K562 (cell line): ENCODE measurements around the gene CAPZB. TPM values are rescaled to one million over a fixed set of nuclear protein-coding genes. Genes with fewer than 3 reads are reported as not detected.

Experiments
- CEBPB ChIP-seq: fragments of 450-650 bp; IDR thresholded peaks from 2 replicates; pipeline ENCODE4 v1.6.1; 2016; ENCODE audit warnings: missing genetic modification characterization, missing compliant biosample characterization
- ELF1 ChIP-seq: fragments of 200-800 bp; sonication (Bioruptor generic); IDR thresholded peaks from 2 replicates; pipeline ENCODE4 v1.6.1; 2016; ENCODE audit warnings: missing genetic modification characterization, missing compliant biosample characterization
- EP400 ChIP-seq: fragments of 450-650 bp; IDR thresholded peaks from 2 replicates; pipeline ENCODE4 v1.6.1; 2017; ENCODE audit warnings: antibody characterized with exemption, mild to moderate bottlenecking, moderate library complexity
- ETV1 ChIP-seq: fragments of 450-650 bp; conservative IDR thresholded peaks from 2 replicates; pipeline ENCODE4 v1.6.1; 2016; ENCODE audit warnings: missing genetic modification characterization, control low read depth, low read depth, missing compliant biosample characterization
- FOXM1 ChIP-seq, 2 experiments: fragments of 450-650 bp in 1 of 2; sonication (generic) in 1 of 2; formaldehyde crosslinking in 1 of 2; IDR thresholded peaks; 2 replicates each; pipeline versions ENCODE4 v1.6.1 to v1.9.0; 2017 to 2022; ENCODE audit warnings: low read depth in 2 of 2, mild to moderate bottlenecking in 2 of 2, missing genetic modification reagents in 1 of 2, moderate library complexity in 1 of 2
- GABPA ChIP-seq: fragments of 200-800 bp; sonication (Bioruptor generic); conservative IDR thresholded peaks from 2 replicates; pipeline ENCODE4 v1.6.1; 2016; ENCODE audit warnings: low read depth, missing genetic modification characterization, missing compliant biosample characterization
- L3MBTL2 ChIP-seq: fragments of 450-650 bp; IDR thresholded peaks from 2 replicates; pipeline ENCODE4 v1.6.1; 2016; ENCODE audit warnings: mild to moderate bottlenecking, moderate library complexity
- NFIX ChIP-seq: fragments of 250-450 bp; sonication (Bioruptor Pico); IDR thresholded peaks from 2 replicates; pipeline ENCODE4 v1.4.0; 2020; ENCODE audit warnings: low read depth, mild to moderate bottlenecking, moderate library complexity
- RAD21 ChIP-seq, 2 experiments: fragments of 250-450 bp in 1 of 2; fragments of 450-650 bp in 1 of 2; sonication (Bioruptor Pico) in 1 of 2; formaldehyde crosslinking in 1 of 2; IDR thresholded peaks in 1 of 2; conservative IDR thresholded peaks in 1 of 2; 2 replicates each; pipeline versions ENCODE4 v1.4.0 to v1.8.0; 2020 to 2022; ENCODE audit warnings: mild to moderate bottlenecking in 2 of 2, moderate library complexity in 1 of 2
- SMARCA4 ChIP-seq: fragments of 450-650 bp; IDR thresholded peaks from 2 replicates; pipeline ENCODE4 v1.6.1; 2016
- TEAD4 ChIP-seq, 2 experiments: sonication (generic) in 1 of 2; formaldehyde crosslinking in 1 of 2; IDR thresholded peaks; 2 replicates each; pipeline versions ENCODE4 v1.6.1 to v1.8.0; 2012 to 2022; ENCODE audit warnings: borderline replicate concordance in 1 of 2, inconsistent platforms in 1 of 2, low read length in 1 of 2, mild to moderate bottlenecking in 1 of 2, missing genetic modification reagents in 1 of 2
- XRCC5 ChIP-seq: fragments of 200-400 bp; formaldehyde crosslinking; IDR thresholded peaks from 2 replicates; pipeline ENCODE4 v1.6.1; 2017; ENCODE audit warnings: low read depth, mild to moderate bottlenecking, low read length
- ZFX ChIP-seq: sonication (generic); formaldehyde crosslinking; IDR thresholded peaks from 2 replicates; pipeline ENCODE4 v1.8.0; 2022; ENCODE audit warnings: mild to moderate bottlenecking, missing genetic modification reagents, moderate library complexity
- ZNF143 ChIP-seq: sonication (generic); formaldehyde crosslinking; IDR thresholded peaks from 2 replicates; pipeline ENCODE4 v1.9.0; 2022; ENCODE audit warnings: mild to moderate bottlenecking, missing genetic modification reagents
- ZNF232 ChIP-seq: sonication (generic); formaldehyde crosslinking; IDR thresholded peaks from 2 replicates; pipeline ENCODE4 v1.8.0; 2022; ENCODE audit warnings: mild to moderate bottlenecking, missing genetic modification reagents
- polyA plus RNA-seq, 8 experiments: library from polyadenylated mRNA; depleted of rRNA in 4 of 8; stranded (reverse) in 5 of 8; unstranded in 3 of 8; fragments of >200 nt; fragmentation: Nextera tagmentation in 2 of 8; fragmentation: Illumina TruSeq in 1 of 8; extraction: Ambion mirVana in 2 of 8; extraction: Trizol in 1 of 8; gene quantifications; 2 replicates each; pipeline versions ENCODE4 v1.2.1 to v1.2.3, GENCODE V29; 2011 to 2014; ENCODE audit warnings: inconsistent platforms in 1 of 8, missing spikeins in 1 of 8
- total RNA-seq, 7 experiments: library from RNA; depleted of rRNA in 6 of 7; stranded (reverse); fragments of >200 nt in 6 of 7; fragmentation: Illumina TruSeq in 2 of 7; extraction: Trizol in 2 of 7; gene quantifications; 2 replicates each; pipeline versions ENCODE4 v1.2.1 to v1.2.3, GENCODE V29; 2011 to 2021; ENCODE audit warnings: low replicate concordance in 1 of 7
- TF ChIP-seq, protein P1 (sequence below): fragments of 150-350 bp; IDR thresholded peaks from 2 replicates; pipeline ENCODE4 v1.6.1; 2014; ENCODE audit warnings: low read depth, mild to moderate bottlenecking, low read length, borderline replicate concordance
- TF ChIP-seq, protein P2 (sequence below), 2 experiments: fragments of 450-650 bp; conservative IDR thresholded peaks; 2 replicates each; pipeline ENCODE4 v1.6.1; 2017; ENCODE audit warnings: mild to moderate bottlenecking in 2 of 2, moderate library complexity in 2 of 2
- TF ChIP-seq, protein P3 (sequence below): fragments of 450-650 bp; IDR thresholded peaks from 2 replicates; pipeline ENCODE4 v1.6.1; 2016; ENCODE audit warnings: missing biosample characterization, missing genetic modification characterization
- TF ChIP-seq, protein P4 (sequence below): sonication (generic); formaldehyde crosslinking; IDR thresholded peaks from 2 replicates; pipeline ENCODE4 v1.8.0; 2022; ENCODE audit warnings: missing genetic modification reagents, mild to moderate bottlenecking, moderate library complexity, borderline replicate concordance

CAPZB gene
- total and polyA plus RNA-seq, 9 of the 15 experiments (the other 6 are each of a cell fraction or from before 2014, with no cell fraction given): 57.6 to 297 (median 125) TPM

DNA sequence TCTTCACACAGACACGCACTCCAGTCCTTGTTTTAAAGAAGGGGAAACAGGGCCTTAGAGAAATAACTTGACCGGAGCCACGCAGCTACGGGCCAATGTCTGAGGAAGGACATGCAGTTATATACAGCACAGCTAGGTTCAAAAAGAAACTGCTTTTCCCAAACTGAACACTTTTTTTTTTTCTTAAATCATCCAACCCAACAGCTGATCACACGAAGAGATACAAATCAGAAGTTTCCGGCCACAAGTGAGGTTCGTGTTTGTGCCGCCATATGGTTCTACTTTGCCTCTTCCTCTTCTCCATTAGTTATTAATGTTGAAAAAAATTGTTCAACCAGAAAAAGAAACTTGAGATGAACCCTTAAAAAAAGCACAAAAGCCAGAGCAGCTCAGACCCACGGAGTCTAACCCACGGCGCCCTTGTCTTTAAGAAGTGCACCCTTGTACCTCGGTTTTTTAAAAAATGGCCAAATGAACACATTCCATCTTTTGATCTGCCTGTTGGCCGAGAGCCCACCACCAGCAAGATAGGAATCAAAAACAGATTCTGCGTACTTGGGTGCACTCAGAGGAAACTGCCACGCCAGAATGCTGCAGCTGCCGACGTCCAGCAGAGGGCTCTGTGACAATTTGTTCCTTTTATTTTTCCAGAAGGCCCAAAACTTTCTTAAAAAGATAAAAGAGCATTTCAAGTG is 94.3 kb downstream of the CAPZB start (continued):
- TF ChIP-seq, protein P1, sequence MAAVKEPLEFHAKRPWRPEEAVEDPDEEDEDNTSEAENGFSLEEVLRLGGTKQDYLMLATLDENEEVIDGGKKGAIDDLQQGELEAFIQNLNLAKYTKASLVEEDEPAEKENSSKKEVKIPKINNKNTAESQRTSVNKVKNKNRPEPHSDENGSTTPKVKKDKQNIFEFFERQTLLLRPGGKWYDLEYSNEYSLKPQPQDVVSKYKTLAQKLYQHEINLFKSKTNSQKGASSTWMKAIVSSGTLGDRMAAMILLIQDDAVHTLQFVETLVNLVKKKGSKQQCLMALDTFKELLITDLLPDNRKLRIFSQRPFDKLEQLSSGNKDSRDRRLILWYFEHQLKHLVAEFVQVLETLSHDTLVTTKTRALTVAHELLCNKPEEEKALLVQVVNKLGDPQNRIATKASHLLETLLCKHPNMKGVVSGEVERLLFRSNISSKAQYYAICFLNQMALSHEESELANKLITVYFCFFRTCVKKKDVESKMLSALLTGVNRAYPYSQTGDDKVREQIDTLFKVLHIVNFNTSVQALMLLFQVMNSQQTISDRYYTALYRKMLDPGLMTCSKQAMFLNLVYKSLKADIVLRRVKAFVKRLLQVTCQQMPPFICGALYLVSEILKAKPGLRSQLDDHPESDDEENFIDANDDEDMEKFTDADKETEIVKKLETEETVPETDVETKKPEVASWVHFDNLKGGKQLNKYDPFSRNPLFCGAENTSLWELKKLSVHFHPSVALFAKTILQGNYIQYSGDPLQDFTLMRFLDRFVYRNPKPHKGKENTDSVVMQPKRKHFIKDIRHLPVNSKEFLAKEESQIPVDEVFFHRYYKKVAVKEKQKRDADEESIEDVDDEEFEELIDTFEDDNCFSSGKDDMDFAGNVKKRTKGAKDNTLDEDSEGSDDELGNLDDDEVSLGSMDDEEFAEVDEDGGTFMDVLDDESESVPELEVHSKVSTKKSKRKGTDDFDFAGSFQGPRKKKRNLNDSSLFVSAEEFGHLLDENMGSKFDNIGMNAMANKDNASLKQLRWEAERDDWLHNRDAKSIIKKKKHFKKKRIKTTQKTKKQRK: no peak
- no peak for TF ChIP-seq ZNF232 (CRISPR knock-in tag)
- peak; percentile 63; the same call in 1 of the 2 replicates for TF ChIP-seq SMARCA4
- TF ChIP-seq CEBPB: no peak
- TF ChIP-seq TEAD4 (IDR thresholded peaks at IDR 0.05; ENCODE audit: low read length): peak; percentile 63
- TF ChIP-seq TEAD4 (CRISPR knock-in tag; IDR thresholded peaks at IDR 0.05; ENCODE audit: borderline replicate concordance): no peak
- TF ChIP-seq RAD21 (CRISPR knock-in tag; conservative IDR thresholded peaks at IDR 0.05 in 1 of 2, IDR thresholded peaks at IDR 0.05 in 1 of 2): peak; percentile 79 to 85
- peak; percentile 58; the same call in 1 of the 2 replicates for TF ChIP-seq FOXM1 (IDR thresholded peaks at IDR 0.05; ENCODE audit: low read depth)
- no peak for TF ChIP-seq FOXM1 (CRISPR knock-in tag; IDR thresholded peaks at IDR 0.05; ENCODE audit: low read depth)
- peak; percentile 69 for TF ChIP-seq GABPA (tag)
- peak; percentile 63 for TF ChIP-seq EP400
- no peak for TF ChIP-seq NFIX (CRISPR knock-in tag)
- peak; percentile 34; the same call in 1 of the 2 replicates for TF ChIP-seq ELF1
- no peak for TF ChIP-seq ZFX
- TF ChIP-seq L3MBTL2: peak; percentile 43; the same call in 1 of the 2 replicates
- TF ChIP-seq XRCC5: no peak
- peak; percentile 91 for TF ChIP-seq ETV1 (tag)
- TF ChIP-seq, protein P2, sequence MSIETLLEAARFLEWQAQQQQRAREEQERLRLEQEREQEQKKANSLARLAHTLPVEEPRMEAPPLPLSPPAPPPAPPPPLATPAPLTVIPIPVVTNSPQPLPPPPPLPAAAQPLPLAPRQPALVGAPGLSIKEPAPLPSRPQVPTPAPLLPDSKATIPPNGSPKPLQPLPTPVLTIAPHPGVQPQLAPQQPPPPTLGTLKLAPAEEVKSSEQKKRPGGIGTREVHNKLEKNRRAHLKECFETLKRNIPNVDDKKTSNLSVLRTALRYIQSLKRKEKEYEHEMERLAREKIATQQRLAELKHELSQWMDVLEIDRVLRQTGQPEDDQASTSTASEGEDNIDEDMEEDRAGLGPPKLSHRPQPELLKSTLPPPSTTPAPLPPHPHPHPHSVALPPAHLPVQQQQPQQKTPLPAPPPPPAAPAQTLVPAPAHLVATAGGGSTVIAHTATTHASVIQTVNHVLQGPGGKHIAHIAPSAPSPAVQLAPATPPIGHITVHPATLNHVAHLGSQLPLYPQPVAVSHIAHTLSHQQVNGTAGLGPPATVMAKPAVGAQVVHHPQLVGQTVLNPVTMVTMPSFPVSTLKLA (conservative IDR thresholded peaks at IDR 0.05): peak in 1 of 2 experiments; percentile 51; a peak in 2 of 4 replicates
- TF ChIP-seq, protein P3, sequence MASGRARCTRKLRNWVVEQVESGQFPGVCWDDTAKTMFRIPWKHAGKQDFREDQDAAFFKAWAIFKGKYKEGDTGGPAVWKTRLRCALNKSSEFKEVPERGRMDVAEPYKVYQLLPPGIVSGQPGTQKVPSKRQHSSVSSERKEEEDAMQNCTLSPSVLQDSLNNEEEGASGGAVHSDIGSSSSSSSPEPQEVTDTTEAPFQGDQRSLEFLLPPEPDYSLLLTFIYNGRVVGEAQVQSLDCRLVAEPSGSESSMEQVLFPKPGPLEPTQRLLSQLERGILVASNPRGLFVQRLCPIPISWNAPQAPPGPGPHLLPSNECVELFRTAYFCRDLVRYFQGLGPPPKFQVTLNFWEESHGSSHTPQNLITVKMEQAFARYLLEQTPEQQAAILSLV: no peak
- TF ChIP-seq ZNF143: no peak
- TF ChIP-seq, protein P4, sequence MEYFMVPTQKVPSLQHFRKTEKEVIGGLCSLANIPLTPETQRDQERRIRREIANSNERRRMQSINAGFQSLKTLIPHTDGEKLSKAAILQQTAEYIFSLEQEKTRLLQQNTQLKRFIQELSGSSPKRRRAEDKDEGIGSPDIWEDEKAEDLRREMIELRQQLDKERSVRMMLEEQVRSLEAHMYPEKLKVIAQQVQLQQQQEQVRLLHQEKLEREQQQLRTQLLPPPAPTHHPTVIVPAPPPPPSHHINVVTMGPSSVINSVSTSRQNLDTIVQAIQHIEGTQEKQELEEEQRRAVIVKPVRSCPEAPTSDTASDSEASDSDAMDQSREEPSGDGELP (CRISPR knock-in tag): peak; percentile 89
